Smooth muscle cell (in vitro differentiated cells): ENCODE results near the gene LBHD1. TPM values are rescaled to one million over a fixed set of nuclear protein-coding genes. Genes with fewer than 3 reads are reported as not detected.

Experiments
- DNase-seq: peaks from one replicate; lab custom pipeline; 2025; ENCODE audit not compliant: unreplicated experiment; lab: John Stamatoyannopoulos, UW
- H2AFZ ChIP-seq: fragments of 200-600 bp; sonication (generic); 2 replicates; pipeline ENCODE4 v1.6.0; 2016; ENCODE audit warnings: antibody characterized with exemption, low read depth, mild to moderate bottlenecking
- H3F3A ChIP-seq: fragments of 200-600 bp; sonication (generic); 2 replicates; pipeline ENCODE4 v1.6.0; 2017; ENCODE audit warnings: antibody characterized with exemption, low read depth
- H3K27ac ChIP-seq: fragments of 200-600 bp; sonication (generic); 2 replicates; pipeline ENCODE4 v1.5.1; 2016; ENCODE audit warnings: low read depth, mild to moderate bottlenecking
- H3K27me3 ChIP-seq: fragments of 200-600 bp; sonication (generic); 2 replicates; pipeline ENCODE4 v1.6.1; 2016; ENCODE audit warnings: low read depth, mild to moderate bottlenecking
- H3K36me3 ChIP-seq: fragments of 200-600 bp; sonication (generic); 2 replicates; pipeline ENCODE4 v1.5.1; 2016; ENCODE audit warnings: low read depth
- H3K4me1 ChIP-seq: fragments of 200-600 bp; sonication (generic); 2 replicates; pipeline ENCODE4 v1.5.1; 2016; ENCODE audit warnings: low read depth
- H3K4me2 ChIP-seq: fragments of 200-600 bp; sonication (generic); 2 replicates; pipeline ENCODE4 v1.6.0; 2016; ENCODE audit warnings: mild to moderate bottlenecking
- H3K4me3 ChIP-seq: fragments of 200-600 bp; sonication (generic); 2 replicates; pipeline ENCODE4 v1.5.1; 2016; ENCODE audit warnings: mild to moderate bottlenecking
- H3K79me2 ChIP-seq: fragments of 200-600 bp; sonication (generic); 2 replicates; pipeline ENCODE4 v1.6.0; 2016; ENCODE audit warnings: low read depth, mild to moderate bottlenecking
- H3K9ac ChIP-seq: fragments of 200-600 bp; sonication (generic); 2 replicates; pipeline ENCODE4 v1.6.0; 2016; ENCODE audit warnings: low read depth
- H3K9me3 ChIP-seq: fragments of 200-600 bp; sonication (generic); replicated peaks from 2 replicates; pipeline ENCODE4 v1.5.1; 2016; ENCODE audit warnings: low read depth
- H4K20me1 ChIP-seq: fragments of 200-600 bp; sonication (generic); 2 replicates; pipeline ENCODE4 v1.6.0; 2016; ENCODE audit warnings: low read depth
- WGBS: methylation state at CpG from one replicate; pipeline ENCODE4 v1.1.7; 2016; ENCODE audit warnings: low lambda C conversion rate; 5-methylcytosine and 5-hydroxymethylcytosine counted together
- polyA plus RNA-seq: library from polyadenylated mRNA; unstranded; fragments of >200 nt; fragmentation: Nextera tagmentation; extraction: Ambion mirVana; gene quantifications from 2 replicates; pipeline ENCODE4 v1.2.1, GENCODE V29; 2016
- total RNA-seq: library from RNA; depleted of rRNA; stranded (reverse); fragments of >200 nt; gene quantifications from 2 replicates; pipeline ENCODE4 v1.2.3, GENCODE V29; 2014
- TF ChIP-seq, protein P1 (sequence below): fragments of 200-600 bp; sonication (generic); IDR thresholded peaks from 2 replicates; pipeline ENCODE4 v1.5.1; 2017; ENCODE audit warnings: borderline replicate concordance, mild to moderate bottlenecking, antibody characterized with exemption; ENCODE audit not compliant: insufficient read depth, poor library complexity, severe bottlenecking

LBHD1 gene
- total and polyA plus RNA-seq, 2 experiments from 2014 or later, result 3.9 to 5.6 TPM

DNA sequence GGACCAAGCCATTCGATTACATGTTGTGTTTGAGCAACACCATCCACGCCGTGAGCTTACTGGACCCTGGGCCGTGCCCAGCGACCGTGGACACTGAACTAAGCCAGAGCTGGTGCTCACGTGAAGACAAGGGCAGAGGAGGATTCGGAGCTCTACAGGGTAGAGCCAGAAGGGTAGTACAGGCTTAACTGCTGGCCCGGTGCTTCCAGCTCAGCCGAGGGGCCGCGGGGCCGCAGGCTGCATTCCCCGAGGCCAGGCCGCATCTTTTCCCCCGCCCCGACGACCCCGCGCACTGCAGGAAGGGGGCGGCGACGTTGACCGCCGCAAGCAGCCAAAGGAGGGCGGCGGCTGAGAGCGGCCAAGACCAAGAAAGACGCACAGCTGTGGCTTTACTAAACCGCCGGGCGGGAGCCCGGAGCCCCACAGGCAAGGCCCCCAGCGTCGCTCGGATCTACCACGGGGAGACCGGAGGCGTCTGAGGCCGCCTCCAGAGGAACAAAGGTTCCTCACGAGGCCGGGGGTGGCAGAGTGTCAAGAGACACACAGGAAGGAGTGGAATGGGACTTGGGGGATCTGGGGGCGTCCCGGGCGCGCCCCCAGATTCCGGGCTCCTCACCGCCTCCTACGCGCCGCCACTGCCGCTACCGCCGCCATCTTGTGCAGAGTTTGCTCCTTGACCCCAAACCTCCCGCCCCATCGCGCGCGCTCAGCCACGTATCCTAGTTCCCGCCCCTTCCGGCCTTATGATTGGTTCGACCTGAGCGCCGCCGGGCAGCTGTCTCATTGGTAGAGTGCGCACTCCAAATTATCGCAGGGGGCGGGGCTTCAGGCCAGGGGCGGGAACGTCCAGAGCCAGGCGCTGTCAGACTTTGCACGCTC lies 25.9 kb downstream of the LBHD1 start, which contains the start of gene GANAB:
Gene GANAB (minus strand): TSS at position 668 of the 879 bp plus-strand sequence. CDS start 14 bp downstream, at position 654.
- no peak within 1 kb of the TSS for H2AFZ ChIP-seq
- peak within 1 kb of the TSS; percentile 85 for H3K4me2 ChIP-seq
- no peaks in the 10 kb centered on the region for H3K9me3 ChIP-seq
- no peaks in the 10 kb centered on the region for H3K4me1 ChIP-seq
- peak within 1 kb of the TSS; percentile 99 for H3K9ac ChIP-seq
- 2% methylated on average over 56 of the region's 73 CpGs for WGBS
- no peaks in the 10 kb centered on the region for H3K27me3 ChIP-seq
- peak; percentile 97 for DNase-seq
- H3K79me2 ChIP-seq, result peaks cover 51% of the 10 kb centered on the region
- peak within 1 kb of the TSS; percentile 90 for H3K4me3 ChIP-seq
- H4K20me1 ChIP-seq, result peaks cover 6% of the 10 kb centered on the region
- peak within 1 kb of the TSS; percentile 96 for H3K27ac ChIP-seq
- H3K36me3 ChIP-seq, result no peaks in the 10 kb centered on the region
- peaks cover 3% of the 10 kb centered on the region for H3F3A ChIP-seq
- TF ChIP-seq, protein P1, sequence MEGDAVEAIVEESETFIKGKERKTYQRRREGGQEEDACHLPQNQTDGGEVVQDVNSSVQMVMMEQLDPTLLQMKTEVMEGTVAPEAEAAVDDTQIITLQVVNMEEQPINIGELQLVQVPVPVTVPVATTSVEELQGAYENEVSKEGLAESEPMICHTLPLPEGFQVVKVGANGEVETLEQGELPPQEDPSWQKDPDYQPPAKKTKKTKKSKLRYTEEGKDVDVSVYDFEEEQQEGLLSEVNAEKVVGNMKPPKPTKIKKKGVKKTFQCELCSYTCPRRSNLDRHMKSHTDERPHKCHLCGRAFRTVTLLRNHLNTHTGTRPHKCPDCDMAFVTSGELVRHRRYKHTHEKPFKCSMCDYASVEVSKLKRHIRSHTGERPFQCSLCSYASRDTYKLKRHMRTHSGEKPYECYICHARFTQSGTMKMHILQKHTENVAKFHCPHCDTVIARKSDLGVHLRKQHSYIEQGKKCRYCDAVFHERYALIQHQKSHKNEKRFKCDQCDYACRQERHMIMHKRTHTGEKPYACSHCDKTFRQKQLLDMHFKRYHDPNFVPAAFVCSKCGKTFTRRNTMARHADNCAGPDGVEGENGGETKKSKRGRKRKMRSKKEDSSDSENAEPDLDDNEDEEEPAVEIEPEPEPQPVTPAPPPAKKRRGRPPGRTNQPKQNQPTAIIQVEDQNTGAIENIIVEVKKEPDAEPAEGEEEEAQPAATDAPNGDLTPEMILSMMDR, result no peak

DNA sequence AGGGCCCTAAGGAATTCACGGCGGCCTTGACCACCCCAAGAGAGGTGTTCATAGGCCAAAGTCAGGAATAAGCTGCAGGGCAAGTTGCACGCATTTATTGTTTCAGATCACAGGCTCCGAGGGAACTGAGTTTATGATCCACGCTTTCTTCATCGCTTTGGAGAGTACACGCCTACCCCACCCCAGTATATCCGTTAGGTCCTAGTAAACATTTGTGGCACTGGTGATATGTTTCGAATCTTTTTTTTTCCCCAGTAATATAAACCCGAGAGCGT lies 26.5 kb downstream of the LBHD1 start:
- H3K27me3 ChIP-seq, result no peaks in the 10 kb centered on the region
- H3K79me2 ChIP-seq, result peaks cover 57% of the 10 kb centered on the region

DNA sequence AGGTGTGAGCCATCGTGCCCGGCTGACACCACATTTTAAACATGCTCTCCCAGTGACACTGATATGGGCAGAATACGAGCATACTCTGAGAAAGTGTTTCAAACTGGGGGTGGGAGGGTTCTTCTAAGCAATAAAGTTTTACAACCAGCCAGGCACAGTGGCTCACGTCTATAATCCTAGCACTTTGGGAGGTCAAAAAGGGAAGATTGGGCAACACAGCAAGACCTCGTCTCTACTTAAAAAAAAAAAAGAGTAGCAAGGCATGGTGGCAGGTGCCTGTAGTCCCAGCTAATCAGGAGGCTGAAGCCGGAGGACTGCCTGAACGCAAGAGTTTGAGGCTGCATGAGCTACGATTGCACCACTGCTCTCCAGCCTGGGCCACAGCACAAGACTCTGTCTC lies 27.8 kb downstream of the LBHD1 start:
- H3K4me2 ChIP-seq, result no peak overlapping the region
- H3K9me3 ChIP-seq, result no peaks in the 10 kb centered on the region
- peaks cover 10% of the 10 kb centered on the region for H4K20me1 ChIP-seq
- no peaks in the 10 kb centered on the region for H3K27me3 ChIP-seq
- no peak overlapping the region for H3K27ac ChIP-seq
- no peak overlapping the region for H3K9ac ChIP-seq
- H3K36me3 ChIP-seq, result no peaks in the 10 kb centered on the region
- TF ChIP-seq, protein P1, result no peak
- peaks cover 3% of the 10 kb centered on the region for H3F3A ChIP-seq
- no peaks in the 10 kb centered on the region for H3K4me1 ChIP-seq
- peaks cover 60% of the 10 kb centered on the region for H3K79me2 ChIP-seq
- no peak overlapping the region for H2AFZ ChIP-seq
- no peak for DNase-seq
- no peak overlapping the region for H3K4me3 ChIP-seq
- WGBS, result 74% methylated on average over 8 of the region's 8 CpGs

More for the DNA sequence above, 26.5 kb downstream of the LBHD1 start:
- H3K4me3 ChIP-seq, result peak overlapping the region; percentile 90
- DNase-seq, result no peak
- H2AFZ ChIP-seq, result no peak overlapping the region
- H3K9me3 ChIP-seq, result no peaks in the 10 kb centered on the region
- H3K4me1 ChIP-seq, result no peaks in the 10 kb centered on the region
- no peaks in the 10 kb centered on the region for H3K36me3 ChIP-seq
- H3K4me2 ChIP-seq, result peak overlapping the region; percentile 85
- peaks cover 3% of the 10 kb centered on the region for H3F3A ChIP-seq
- peaks cover 6% of the 10 kb centered on the region for H4K20me1 ChIP-seq
- TF ChIP-seq, protein P1, result no peak
- peak overlapping the region; percentile 99 for H3K9ac ChIP-seq
- 23% methylated on average over 11 of the region's 11 CpGs for WGBS
- H3K27ac ChIP-seq, result peak overlapping the region; percentile 96
